SK-N-SH (cell line): Measurements from ENCODE around the gene CMTM2.

Experiments used
- ELF1 ChIP-seq: IDR thresholded peaks from 2 replicates; pipeline ENCODE4 v1.4.0; 2012
- FOSL2 ChIP-seq: IDR thresholded peaks from 2 replicates; pipeline ENCODE4 v1.4.0; 2012; ENCODE audit warnings: low read depth, mild to moderate bottlenecking, moderate library complexity, borderline replicate concordance
- RAD21 ChIP-seq: IDR thresholded peaks from 2 replicates; pipeline ENCODE4 v1.6.1; 2012; ENCODE audit warnings: mild to moderate bottlenecking, low read length
- TEAD4 ChIP-seq: IDR thresholded peaks from 2 replicates; pipeline ENCODE4 v1.4.0; 2012; ENCODE audit warnings: mild to moderate bottlenecking, borderline replicate concordance; ENCODE audit not compliant: insufficient read depth
- TF ChIP-seq, protein P1 (sequence below): fragments of 200-600 bp; sonication (generic); IDR thresholded peaks from 2 replicates; pipeline ENCODE4 v1.6.1; 2017; ENCODE audit warnings: antibody characterized with exemption, mild to moderate bottlenecking, moderate library complexity

DNA sequence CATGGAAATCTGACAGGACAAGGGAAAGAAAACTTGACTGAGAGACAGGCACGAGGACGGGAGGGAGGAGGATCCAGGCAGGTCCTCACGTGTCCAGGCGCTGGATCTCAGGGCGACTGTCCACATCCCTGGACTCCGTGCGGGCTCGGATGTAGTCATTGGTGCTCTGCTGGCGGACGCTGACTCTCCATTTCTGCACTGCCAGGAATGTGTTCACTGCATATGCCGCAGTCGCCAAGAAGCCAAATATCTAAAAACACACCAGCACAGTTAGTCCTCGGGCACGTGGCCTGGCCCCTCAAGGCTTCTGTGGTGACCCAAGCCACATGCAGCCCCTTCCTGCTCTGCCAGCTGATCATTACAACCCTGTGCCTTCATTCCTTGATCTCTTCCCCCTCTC is 42.7 kb downstream of the CMTM2 start:
- TF ChIP-seq RAD21 (no peak), ELF1 (no peak), FOSL2 (no peak), TEAD4 (no peak)
- TF ChIP-seq, protein P1, sequence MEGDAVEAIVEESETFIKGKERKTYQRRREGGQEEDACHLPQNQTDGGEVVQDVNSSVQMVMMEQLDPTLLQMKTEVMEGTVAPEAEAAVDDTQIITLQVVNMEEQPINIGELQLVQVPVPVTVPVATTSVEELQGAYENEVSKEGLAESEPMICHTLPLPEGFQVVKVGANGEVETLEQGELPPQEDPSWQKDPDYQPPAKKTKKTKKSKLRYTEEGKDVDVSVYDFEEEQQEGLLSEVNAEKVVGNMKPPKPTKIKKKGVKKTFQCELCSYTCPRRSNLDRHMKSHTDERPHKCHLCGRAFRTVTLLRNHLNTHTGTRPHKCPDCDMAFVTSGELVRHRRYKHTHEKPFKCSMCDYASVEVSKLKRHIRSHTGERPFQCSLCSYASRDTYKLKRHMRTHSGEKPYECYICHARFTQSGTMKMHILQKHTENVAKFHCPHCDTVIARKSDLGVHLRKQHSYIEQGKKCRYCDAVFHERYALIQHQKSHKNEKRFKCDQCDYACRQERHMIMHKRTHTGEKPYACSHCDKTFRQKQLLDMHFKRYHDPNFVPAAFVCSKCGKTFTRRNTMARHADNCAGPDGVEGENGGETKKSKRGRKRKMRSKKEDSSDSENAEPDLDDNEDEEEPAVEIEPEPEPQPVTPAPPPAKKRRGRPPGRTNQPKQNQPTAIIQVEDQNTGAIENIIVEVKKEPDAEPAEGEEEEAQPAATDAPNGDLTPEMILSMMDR, result no peak
